Right lobe of liver (tissue), 6 donors: Measurements from ENCODE around the gene GPBP1. TPM values are rescaled to one million over a fixed set of nuclear protein-coding genes. Genes with fewer than 3 reads are reported as not detected.

Experiments used
- ATAC-seq, 4 donors: fragments of 200-7000 bp; cut with Tn5 transposase; one replicate each; pipeline ENCODE4 v1.9.1; 2020; ENCODE audit warnings: mild to moderate bottlenecking in 4 of 4, moderate library complexity in 4 of 4
- DNase-seq, 3 donors: peaks; one replicate each; pipeline ENCODE4 v3.0.0-alpha.2; 2020
- H3K27ac ChIP-seq, 3 donors: fragments of 200-600 bp; one replicate each; pipeline ENCODE4 v1.8.0; 2022
- H3K27me3 ChIP-seq, 2 donors: fragments of 200-600 bp; one replicate each; pipeline ENCODE4 v1.8.0; 2022
- H3K36me3 ChIP-seq, 4 donors: fragments of 200-600 bp; sonication (generic) in 1 of 4; one replicate each; pipeline versions ENCODE4 v1.5.1 to v1.8.0; 2017 to 2022; ENCODE audit warnings: control low read depth in 1 of 4
- H3K4me1 ChIP-seq, 4 donors: fragments of 200-600 bp; sonication (generic) in 1 of 4; one replicate each; pipeline versions ENCODE4 v1.5.1 to v1.8.0; 2017 to 2022; ENCODE audit warnings: control low read depth in 1 of 4
- H3K4me3 ChIP-seq, 3 donors: fragments of 200-600 bp; one replicate each; pipeline ENCODE4 v1.8.0; 2022
- H3K9me3 ChIP-seq, 4 donors: fragments of 200-600 bp; sonication (generic) in 1 of 4; one replicate each; pipeline versions ENCODE4 v1.5.1 to v1.8.0; 2017 to 2022; ENCODE audit warnings: control low read depth in 1 of 4
- CTCF ChIP-seq, 4 donors: fragments of 200-600 bp in 3 of 4; fragments of 450-650 bp in 1 of 4; IDR thresholded peaks; one replicate each; pipeline versions ENCODE4 v1.5.1 to v1.8.0; 2016 to 2022; ENCODE audit warnings: antibody characterized with exemption in 4 of 4, mild to moderate bottlenecking in 2 of 4
- POLR2A ChIP-seq: fragments of 450-650 bp; IDR thresholded peaks from one replicate; pipeline ENCODE4 v1.6.1; 2017; ENCODE audit warnings: antibody characterized with exemption, mild to moderate bottlenecking
- whole genome bisulfite sequencing: methylation state at CpG from one replicate; pipeline ENCODE4 v1.1.6; 2018; ENCODE audit warnings: low coverage, low lambda C conversion rate; ENCODE audit not compliant: insufficient coverage; ENCODE audit errors: missing lambda C conversion rate; 5-methylcytosine and 5-hydroxymethylcytosine counted together
- intact Hi-C, 2 donors: fragments of 100-400 bp; cut with DNase I; formaldehyde crosslinking; loops; one replicate each; pipeline versions ENCODE4 v1.11.2 to v1.14.1; 2022
- total RNA-seq, 6 experiments: library from RNA; depleted of rRNA in 2 of 6; stranded (reverse); fragments of >200 nt in 2 of 6; fragmentation: NEBNext Ultra II Directional in 3 of 6; extraction: Animal tissue kit (Norgen Biotek cat#: 25700) in 3 of 6; gene quantifications; one replicate each; pipeline versions ENCODE4 v1.1.0 to v1.2.4, GENCODE V29; 2016 to 2023
- donor health status: DM: no; HTN: yes; CAD: no.
- donor health status: DM: no; HTN: no; CAD: no.
- donor health status: DM: no; HTN: no; CAD: no.
- donor health status: DM: no; HTN: yes; CAD: no.
- donor health status: DM: no; HTN: yes; CAD: no.

GPBP1 gene
- total RNA-seq, 6 experiments from 2014 or later, result 19.5 to 28.2 (median 24.9) TPM

- no peaks in the 10 kb centered on the region for H3K36me3 ChIP-seq
- intact Hi-C loops, result no loop called here
- TF ChIP-seq CTCF (IDR thresholded peaks at IDR 0.05) (no peak), POLR2A (no peak)
- H3K4me3 ChIP-seq, result no peak overlapping the region
- H3K9me3 ChIP-seq, result no peaks in the 10 kb centered on the region
- no peaks in the 10 kb centered on the region for H3K4me1 ChIP-seq
- DNase-seq, result no peak
- no peak overlapping the region for H3K27ac ChIP-seq
- no peak for ATAC-seq
- H3K27me3 ChIP-seq, result no peaks in the 10 kb centered on the region
- 71% methylated on average over 2 of the region's 4 CpGs for WGBS
Measured at GRCh38 chr5:57152316-57152715, 21.5 kb upstream of the GPBP1 start.

- no peaks in the 10 kb centered on the region for H3K4me1 ChIP-seq
- no peak overlapping the region for H3K4me3 ChIP-seq
- WGBS, result 50% methylated on average over 2 of the region's 2 CpGs
- no peaks in the 10 kb centered on the region for H3K36me3 ChIP-seq
- no peak overlapping the region for H3K27ac ChIP-seq
- DNase-seq (no peak), ATAC-seq (no peak)
- H3K9me3 ChIP-seq, result peaks cover 0 to 6% (median 0%) of the 10 kb centered on the region in 4 donors
- no peak for TF ChIP-seq POLR2A
- no peak for TF ChIP-seq CTCF (IDR thresholded peaks at IDR 0.05)
- H3K27me3 ChIP-seq, result no peaks in the 10 kb centered on the region
- intact Hi-C loops, result no loop called here
Measured at GRCh38 chr5:57155033-57155432, 18.8 kb upstream of the GPBP1 start.

- DNase-seq (no peak), ATAC-seq (no peak)
- TF ChIP-seq CTCF (IDR thresholded peaks at IDR 0.05) (no peak), POLR2A (no peak)
- peaks cover 0 to 6% (median 0%) of the 10 kb centered on the region in 4 donors for H3K9me3 ChIP-seq
- intact Hi-C loops, result no loop called here
- 64% methylated on average over 2 of the region's 2 CpGs for WGBS
- H3K36me3 ChIP-seq, result no peaks in the 10 kb centered on the region
- H3K27ac ChIP-seq, result no peak overlapping the region
- H3K4me1 ChIP-seq, result no peaks in the 10 kb centered on the region
- no peaks in the 10 kb centered on the region for H3K27me3 ChIP-seq
- no peak overlapping the region for H3K4me3 ChIP-seq
Measured at GRCh38 chr5:57157131-57157530, 16.7 kb upstream of the GPBP1 start.

GRCh38 chr5:57157666-57158065 is 16.2 kb upstream of the GPBP1 start:
- Histone ChIP-seq H3K9me3 (peaks cover 0 to 6% (median 0%) of the 10 kb centered on the region in 4 donors), H3K27me3 (no peaks in the 10 kb centered on the region), H3K27ac (no peak overlapping the region), H3K4me1 (no peaks in the 10 kb centered on the region), H3K36me3 (no peaks in the 10 kb centered on the region), H3K4me3 (no peak overlapping the region)
- TF ChIP-seq CTCF (IDR thresholded peaks at IDR 0.05) (no peak), POLR2A (no peak)
- no peak for ATAC-seq
- DNase-seq, result no peak
- intact Hi-C loops, result no loop called here
- 90% methylated on average over 7 of the region's 7 CpGs for WGBS

GRCh38 chr5:57163553-57164006 is 10.3 kb upstream of the GPBP1 start:
- DNase-seq, result no peak
- no peak for ATAC-seq
- H3K27me3 ChIP-seq, result no peaks in the 10 kb centered on the region
- no peak overlapping the region for H3K4me3 ChIP-seq
- H3K36me3 ChIP-seq, result no peaks in the 10 kb centered on the region
- TF ChIP-seq POLR2A, result no peak
- TF ChIP-seq CTCF (IDR thresholded peaks at IDR 0.05), result no peak
- intact Hi-C loops, result no loop called here
- H3K9me3 ChIP-seq, result no peaks in the 10 kb centered on the region
- WGBS, result 87% methylated on average over 2 of the region's 3 CpGs
- H3K4me1 ChIP-seq, result no peaks in the 10 kb centered on the region
- no peak overlapping the region for H3K27ac ChIP-seq
